ENCODE data around the gene DXO. TPM values are rescaled to one million over a fixed set of nuclear protein-coding genes. Genes with fewer than 3 reads are reported as not detected.

DXO gene
- total RNA-seq, 4 donors from 2014 or later: 11.1 to 17.5 (median 12.4) TPM

DNA sequence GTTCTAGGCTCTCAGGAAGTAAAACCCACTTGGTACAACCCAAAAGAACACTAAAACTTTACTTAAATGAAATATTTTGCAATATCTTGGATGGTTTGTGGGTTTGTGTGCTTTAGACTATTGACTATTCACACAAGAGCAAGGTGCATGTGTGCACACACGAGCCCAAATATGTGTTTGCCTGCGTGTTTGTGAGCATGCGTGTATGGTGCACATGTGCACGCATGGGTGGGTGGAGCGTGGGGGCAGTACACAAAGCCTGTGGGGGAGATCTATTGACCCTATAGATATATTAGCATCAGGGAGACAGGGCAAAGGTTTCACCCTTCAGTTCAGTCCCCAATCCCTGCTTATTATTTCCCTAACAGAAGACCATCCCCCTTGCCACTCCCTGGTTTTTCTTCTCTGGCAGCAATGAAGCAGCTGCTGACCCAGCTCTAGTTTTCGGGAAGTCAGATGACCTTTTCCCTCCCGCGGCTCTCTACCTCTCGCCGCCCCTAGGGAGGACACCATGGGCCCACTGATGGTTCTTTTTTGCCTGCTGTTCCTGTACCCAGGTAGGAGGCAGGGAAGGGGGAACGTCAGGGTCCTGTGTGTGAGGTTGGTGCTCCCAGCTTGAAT, 44.6 kb downstream of the DXO start, which contains the start of gene C2:
C2 (plus strand) TSS at position 476 of the 621 bp plus-strand sequence; CDS start at position 512, 36 bp downstream.
- TF ChIP-seq, protein P1, sequence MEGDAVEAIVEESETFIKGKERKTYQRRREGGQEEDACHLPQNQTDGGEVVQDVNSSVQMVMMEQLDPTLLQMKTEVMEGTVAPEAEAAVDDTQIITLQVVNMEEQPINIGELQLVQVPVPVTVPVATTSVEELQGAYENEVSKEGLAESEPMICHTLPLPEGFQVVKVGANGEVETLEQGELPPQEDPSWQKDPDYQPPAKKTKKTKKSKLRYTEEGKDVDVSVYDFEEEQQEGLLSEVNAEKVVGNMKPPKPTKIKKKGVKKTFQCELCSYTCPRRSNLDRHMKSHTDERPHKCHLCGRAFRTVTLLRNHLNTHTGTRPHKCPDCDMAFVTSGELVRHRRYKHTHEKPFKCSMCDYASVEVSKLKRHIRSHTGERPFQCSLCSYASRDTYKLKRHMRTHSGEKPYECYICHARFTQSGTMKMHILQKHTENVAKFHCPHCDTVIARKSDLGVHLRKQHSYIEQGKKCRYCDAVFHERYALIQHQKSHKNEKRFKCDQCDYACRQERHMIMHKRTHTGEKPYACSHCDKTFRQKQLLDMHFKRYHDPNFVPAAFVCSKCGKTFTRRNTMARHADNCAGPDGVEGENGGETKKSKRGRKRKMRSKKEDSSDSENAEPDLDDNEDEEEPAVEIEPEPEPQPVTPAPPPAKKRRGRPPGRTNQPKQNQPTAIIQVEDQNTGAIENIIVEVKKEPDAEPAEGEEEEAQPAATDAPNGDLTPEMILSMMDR (IDR thresholded peaks at IDR 0.05; ENCODE audit: low read depth): no peak

DNA sequence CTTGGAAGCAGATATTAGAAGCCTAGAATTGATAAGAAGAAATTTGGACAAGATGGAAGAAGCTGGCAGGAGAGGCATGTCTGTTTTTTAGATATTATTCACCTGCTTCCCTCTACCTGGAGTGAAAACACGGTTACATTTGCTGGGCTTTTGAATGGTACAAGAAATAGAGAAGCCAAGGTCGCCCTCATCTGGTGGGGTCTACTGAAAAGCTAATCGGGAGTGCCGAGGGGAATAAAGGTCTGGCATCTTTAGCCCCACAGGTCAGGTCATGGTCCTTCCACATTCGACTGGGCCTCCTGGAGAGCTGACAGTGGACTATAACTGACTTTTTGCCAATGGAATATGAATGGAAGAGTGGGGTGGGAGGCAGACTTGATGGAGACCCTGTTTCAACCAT, 49.0 kb downstream of the DXO start:
- TF ChIP-seq, protein P1 (IDR thresholded peaks at IDR 0.05; ENCODE audit: low read depth): no peak

DNA sequence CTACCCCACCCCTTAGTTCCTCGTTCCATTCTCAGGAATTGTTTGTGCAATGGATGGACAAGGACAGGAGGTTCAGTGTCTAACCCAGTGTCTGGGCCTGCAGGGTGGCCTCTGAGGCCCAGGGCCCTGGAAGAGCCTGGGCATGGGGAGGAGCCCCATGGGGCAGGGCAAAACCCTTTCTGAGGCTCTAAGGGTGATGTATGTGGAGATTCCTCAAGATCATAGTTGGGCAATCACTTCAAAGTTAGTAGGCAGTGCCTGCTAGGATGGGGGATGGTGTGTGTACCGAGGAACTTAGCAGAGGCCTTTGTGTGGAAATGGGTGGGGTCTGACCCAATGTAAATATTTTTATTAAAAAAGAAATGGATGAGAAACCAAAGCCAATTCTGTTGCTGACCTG, 51.1 kb downstream of the DXO start:
- TF ChIP-seq, protein P1 (IDR thresholded peaks at IDR 0.05; ENCODE audit: low read depth): no peak

Small RNA genes within 50 kb of the gene (small RNA-seq; reads per million reads assigned to genes)
- gene AL645922.1: not detected

Other genes starting within 250 kb of the DXO start
- gene MPIG6B, start 248.8 kb downstream of the DXO start, total RNA-seq: under 1 TPM in 1 of 4 donors, not detected in 3; 0.33 TPM
- 100 to 1,000 TPM; 112 to 189 (median 160) TPM for gene DDAH2, start 242.8 kb downstream of the DXO start, total RNA-seq
- 100 to 1,000 TPM; 181 to 503 (median 311) TPM for gene CLIC1, start 235.6 kb downstream of the DXO start, total RNA-seq
- gene MSH5, start 232.1 kb downstream of the DXO start, total RNA-seq: 10 to 100 TPM in 2 of 4 donors, 1 to 10 TPM in 2; 7.5 to 24.5 (median 9.0) TPM
- 1 to 10 TPM in 2 of 4 donors, not detected in 2; 2.0 to 8.3 TPM for gene SAPCD1, start 209.5 kb downstream of the DXO start, total RNA-seq
- not detected for gene VWA7, start 194.8 kb downstream of the DXO start, total RNA-seq
- 10 to 100 TPM; 20.6 to 49.7 (median 31.2) TPM for gene VARS1, start 176.4 kb downstream of the DXO start, total RNA-seq
- 10 to 100 TPM; 14.3 to 27.5 (median 24.0) TPM for gene LSM2, start 165.2 kb downstream of the DXO start, total RNA-seq
- gene HSPA1L, start 156.9 kb downstream of the DXO start, total RNA-seq: 1 to 10 TPM in 3 of 4 donors, under 1 TPM in 1; 0.65 to 2.9 (median 1.2) TPM
- 100 to 1,000 TPM; 100 to 210 (median 165) TPM for gene HSPA1A, start 156.6 kb downstream of the DXO start, total RNA-seq
- gene HSPA1B, start 144.4 kb downstream of the DXO start, total RNA-seq: 100 to 1,000 TPM in 2 of 4 donors, 10 to 100 TPM in 2; 61.8 to 153 (median 91.6) TPM
- 10 to 100 TPM; 24.9 to 46.6 (median 40.2) TPM for gene NEU1, start 109.3 kb downstream of the DXO start, total RNA-seq
- gene SLC44A4, start 93.1 kb downstream of the DXO start, total RNA-seq: under 1 TPM in 1 of 4 donors, not detected in 3; 0.51 TPM
- 10 to 100 TPM in 3 of 4 donors, 1 to 10 TPM in 1; 9.5 to 33.3 (median 23.3) TPM for gene EHMT2, start 74.4 kb downstream of the DXO start, total RNA-seq
- 1 to 10 TPM in 1 of 4 donors, under 1 TPM in 3; 0.38 to 1.7 (median 0.93) TPM for gene ZBTB12, start 70.1 kb downstream of the DXO start, total RNA-seq
- 10 to 100 TPM; 16.4 to 96.4 (median 34.6) TPM for gene C2, start 44.4 kb downstream of the DXO start, total RNA-seq
- gene CFB, start 26.0 kb downstream of the DXO start, total RNA-seq: 10 to 100 TPM; 25.1 to 35.4 (median 33.8) TPM
- gene NELFE, start 13.2 kb downstream of the DXO start, total RNA-seq: 10 to 100 TPM; 58.8 to 96.6 (median 68.5) TPM
- gene SKIC2, start 13.0 kb downstream of the DXO start, total RNA-seq: 10 to 100 TPM; 16.1 to 44.6 (median 32.2) TPM
- gene C4A, start 9.9 kb upstream of the DXO start, total RNA-seq: 10 to 100 TPM in 3 of 4 donors, 1 to 10 TPM in 1; 5.1 to 17.2 (median 13.5) TPM
- gene C4B, start 42.7 kb upstream of the DXO start, total RNA-seq: 10 to 100 TPM in 1 of 4 donors, 1 to 10 TPM in 3; 5.1 to 17.3 (median 8.9) TPM
- under 1 TPM in 1 of 4 donors, not detected in 3; 0.57 TPM for gene CYP21A2, start 66.3 kb upstream of the DXO start, total RNA-seq
- gene TNXB, start 137.2 kb upstream of the DXO start, total RNA-seq: 100 to 1,000 TPM in 3 of 4 donors, 10 to 100 TPM in 1; 93.9 to 261 (median 142) TPM
- 10 to 100 TPM; 27.6 to 64.0 (median 30.9) TPM for gene ATF6B, start 156.1 kb upstream of the DXO start, total RNA-seq
- gene FKBPL, start 158.2 kb upstream of the DXO start, total RNA-seq: 1 to 10 TPM in 3 of 4 donors, under 1 TPM in 1; 0.98 to 3.2 (median 2.1) TPM
- 1 to 10 TPM in 1 of 4 donors, under 1 TPM in 2, not detected in 1; 0.34 to 1.3 (median 0.57) TPM for gene PRRT1, start 179.8 kb upstream of the DXO start, total RNA-seq
- 10 to 100 TPM; 16.5 to 44.8 (median 22.1) TPM for gene PPT2, start 182.0 kb upstream of the DXO start, total RNA-seq
- gene EGFL8, start 192.5 kb upstream of the DXO start, total RNA-seq: 10 to 100 TPM in 1 of 4 donors, 1 to 10 TPM in 3; 2.3 to 13.0 (median 5.6) TPM
- 10 to 100 TPM; 17.8 to 28.2 (median 25.6) TPM for gene AGPAT1, start 203.9 kb upstream of the DXO start, total RNA-seq
- gene RNF5, start 206.3 kb upstream of the DXO start, total RNA-seq: 10 to 100 TPM; 46.5 to 68.0 (median 52.8) TPM
- gene AGER, start 212.1 kb upstream of the DXO start, total RNA-seq: 1 to 10 TPM; 2.4 to 5.5 (median 2.8) TPM
- 10 to 100 TPM; 26.9 to 40.9 (median 33.7) TPM for gene PBX2, start 218.1 kb upstream of the DXO start, total RNA-seq
- 10 to 100 TPM in 3 of 4 donors, 1 to 10 TPM in 1; 10.0 to 46.2 (median 12.0) TPM for gene GPSM3, start 220.5 kb upstream of the DXO start, total RNA-seq

Measured in subcutaneous adipose tissue (tissue), 4 donors.